KMS-11 (cell line): ENCODE data around the gene TMPRSS13.

Experiments
- H2AFZ ChIP-seq: fragments of 200-600 bp; sonication (generic); 2 replicates; pipeline ENCODE4 v1.6.1; 2016; ENCODE audit warnings: antibody characterized with exemption, mixed run types, low read depth
- H3K27ac ChIP-seq: fragments of 200-600 bp; sonication (generic); 2 replicates; pipeline ENCODE4 v1.6.1; 2016; ENCODE audit warnings: mild to moderate bottlenecking, mixed run types
- H3K27me3 ChIP-seq: fragments of 200-600 bp; sonication (generic); 2 replicates; pipeline ENCODE4 v1.6.1; 2017; ENCODE audit warnings: mild to moderate bottlenecking, low read depth, mixed run types, moderate library complexity; ENCODE audit not compliant: insufficient read depth
- H3K36me3 ChIP-seq: fragments of 200-600 bp; sonication (generic); 2 replicates; pipeline ENCODE4 v1.6.1; 2017; ENCODE audit warnings: mild to moderate bottlenecking, mixed run types; ENCODE audit not compliant: insufficient read depth
- H3K4me1 ChIP-seq: fragments of 200-600 bp; sonication (generic); 2 replicates; pipeline ENCODE4 v1.6.1; 2016; ENCODE audit warnings: mild to moderate bottlenecking, low read depth, mixed run types; ENCODE audit not compliant: poor library complexity, severe bottlenecking
- H3K4me2 ChIP-seq: fragments of 200-600 bp; sonication (generic); 2 replicates; pipeline ENCODE4 v1.7.0; 2016; ENCODE audit warnings: mild to moderate bottlenecking, mixed run types
- H3K4me3 ChIP-seq: fragments of 200-600 bp; sonication (generic); IDR thresholded peaks from 2 replicates; pipeline ENCODE4 v1.6.1; 2017; ENCODE audit warnings: low read depth, low read length, mixed read lengths; ENCODE audit not compliant: insufficient read depth
- H3K79me2 ChIP-seq: fragments of 200-600 bp; sonication (generic); 2 replicates; pipeline ENCODE4 v1.6.1; 2016; ENCODE audit warnings: low read depth, mixed run types; ENCODE audit not compliant: insufficient read depth
- H3K9ac ChIP-seq: fragments of 200-600 bp; sonication (generic); 2 replicates; pipeline ENCODE4 v1.6.1; 2016; ENCODE audit warnings: mild to moderate bottlenecking, mixed run types
- H4K20me1 ChIP-seq: fragments of 200-600 bp; sonication (generic); 2 replicates; pipeline ENCODE4 v1.6.1; 2016; ENCODE audit warnings: mild to moderate bottlenecking, mixed run types; ENCODE audit not compliant: insufficient read depth
- TF ChIP-seq, protein P1 (sequence below): fragments of 200-600 bp; sonication (generic); conservative IDR thresholded peaks from 2 replicates; pipeline ENCODE4 v1.6.1; 2017; ENCODE audit warnings: low read depth, mild to moderate bottlenecking, antibody characterized with exemption, low read length, moderate library complexity, mixed read lengths

TMPRSS13 gene

DNA sequence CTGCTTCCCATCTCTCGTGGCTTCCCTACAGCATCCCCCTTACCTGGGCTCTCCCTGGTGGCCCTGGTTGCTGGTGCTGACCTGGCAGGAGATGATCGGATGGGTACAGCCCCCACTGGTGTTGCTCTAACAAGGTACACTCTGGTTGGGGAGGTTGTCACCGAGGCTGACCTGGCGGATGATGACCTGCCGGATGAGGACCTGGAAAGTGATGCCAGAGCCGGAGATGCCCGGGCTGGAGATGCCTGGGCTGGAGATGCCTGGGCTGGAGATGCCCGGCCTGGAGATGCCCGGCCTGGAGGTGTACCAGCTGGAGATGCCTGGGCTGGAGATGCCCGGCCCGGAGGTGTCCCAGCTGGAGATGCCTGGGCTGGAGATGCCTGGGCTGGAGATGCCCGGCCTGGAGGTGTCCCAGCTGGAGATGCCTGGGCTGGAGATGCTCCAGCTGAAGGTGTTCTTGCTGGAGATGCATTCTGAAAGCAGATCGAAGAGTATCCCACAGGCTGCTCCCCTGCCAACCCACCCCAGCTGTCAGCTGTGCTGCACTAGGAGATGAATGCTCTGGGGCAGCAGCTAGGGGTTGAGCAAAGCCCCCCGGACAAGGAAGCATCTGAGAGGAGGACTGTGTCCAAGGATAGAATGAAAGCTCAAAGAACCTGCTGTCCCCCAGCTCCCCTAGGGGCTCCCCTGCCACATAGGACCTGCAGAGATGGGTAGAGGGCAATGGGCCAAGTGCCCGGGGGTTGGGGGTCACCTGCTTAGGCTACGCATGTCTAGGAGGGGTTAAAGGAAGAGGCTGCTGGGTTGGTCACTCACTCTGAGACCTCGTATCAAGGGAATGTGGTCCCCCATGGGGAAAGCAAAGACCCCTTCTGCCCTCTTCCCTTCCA is 10.6 kb downstream of the TMPRSS13 start:
- Histone ChIP-seq H3K9ac (no peak overlapping the region), H3K4me2 (no peak overlapping the region)
- TF ChIP-seq, protein P1, sequence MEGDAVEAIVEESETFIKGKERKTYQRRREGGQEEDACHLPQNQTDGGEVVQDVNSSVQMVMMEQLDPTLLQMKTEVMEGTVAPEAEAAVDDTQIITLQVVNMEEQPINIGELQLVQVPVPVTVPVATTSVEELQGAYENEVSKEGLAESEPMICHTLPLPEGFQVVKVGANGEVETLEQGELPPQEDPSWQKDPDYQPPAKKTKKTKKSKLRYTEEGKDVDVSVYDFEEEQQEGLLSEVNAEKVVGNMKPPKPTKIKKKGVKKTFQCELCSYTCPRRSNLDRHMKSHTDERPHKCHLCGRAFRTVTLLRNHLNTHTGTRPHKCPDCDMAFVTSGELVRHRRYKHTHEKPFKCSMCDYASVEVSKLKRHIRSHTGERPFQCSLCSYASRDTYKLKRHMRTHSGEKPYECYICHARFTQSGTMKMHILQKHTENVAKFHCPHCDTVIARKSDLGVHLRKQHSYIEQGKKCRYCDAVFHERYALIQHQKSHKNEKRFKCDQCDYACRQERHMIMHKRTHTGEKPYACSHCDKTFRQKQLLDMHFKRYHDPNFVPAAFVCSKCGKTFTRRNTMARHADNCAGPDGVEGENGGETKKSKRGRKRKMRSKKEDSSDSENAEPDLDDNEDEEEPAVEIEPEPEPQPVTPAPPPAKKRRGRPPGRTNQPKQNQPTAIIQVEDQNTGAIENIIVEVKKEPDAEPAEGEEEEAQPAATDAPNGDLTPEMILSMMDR = no peak

DNA sequence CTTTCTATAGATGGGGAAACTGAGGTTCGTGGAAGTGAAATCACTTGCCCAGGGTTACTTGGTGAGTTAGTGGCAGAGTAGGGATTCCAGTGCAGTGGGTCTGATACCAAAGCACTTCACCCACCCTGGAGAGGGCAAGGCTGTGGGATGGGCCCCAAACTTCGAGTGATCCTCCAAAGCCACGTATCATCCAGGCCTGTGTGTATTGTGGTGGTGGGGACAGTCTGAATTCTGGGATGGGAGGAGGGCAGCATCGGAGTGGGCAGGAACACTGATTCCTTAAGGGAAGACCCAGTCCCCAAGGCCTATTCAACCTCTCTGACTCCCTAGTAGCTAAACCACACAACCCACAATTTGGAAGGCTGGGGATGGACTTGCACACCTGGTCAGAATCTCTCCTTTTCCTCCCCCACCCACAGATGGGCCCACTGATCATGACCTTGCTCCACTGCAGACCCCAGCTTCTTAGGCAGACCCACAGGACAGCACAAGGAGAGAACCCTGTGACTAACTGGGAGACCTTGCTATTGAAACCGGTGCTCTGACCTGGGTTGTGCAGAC is 11.5 kb downstream of the TMPRSS13 start:
- Histone ChIP-seq H3K79me2 (no peaks in the 10 kb centered on the region), H3K9ac (no peak overlapping the region), H3K27ac (no peak overlapping the region), H3K27me3 (no peaks in the 10 kb centered on the region), H3K4me3 (no peak overlapping the region), H3K36me3 (no peaks in the 10 kb centered on the region), H2AFZ (no peak overlapping the region), H3K4me2 (no peak overlapping the region), H3K4me1 (no peaks in the 10 kb centered on the region), H4K20me1 (no peaks in the 10 kb centered on the region)
- TF ChIP-seq, protein P1 = no peak

More for the DNA sequence above, 10.6 kb downstream of the TMPRSS13 start:
- Histone ChIP-seq H2AFZ (no peak overlapping the region), H4K20me1 (no peaks in the 10 kb centered on the region), H3K79me2 (no peaks in the 10 kb centered on the region), H3K27ac (no peak overlapping the region), H3K4me1 (no peaks in the 10 kb centered on the region), H3K36me3 (no peaks in the 10 kb centered on the region), H3K4me3 (no peak overlapping the region), H3K27me3 (no peaks in the 10 kb centered on the region)

DNA sequence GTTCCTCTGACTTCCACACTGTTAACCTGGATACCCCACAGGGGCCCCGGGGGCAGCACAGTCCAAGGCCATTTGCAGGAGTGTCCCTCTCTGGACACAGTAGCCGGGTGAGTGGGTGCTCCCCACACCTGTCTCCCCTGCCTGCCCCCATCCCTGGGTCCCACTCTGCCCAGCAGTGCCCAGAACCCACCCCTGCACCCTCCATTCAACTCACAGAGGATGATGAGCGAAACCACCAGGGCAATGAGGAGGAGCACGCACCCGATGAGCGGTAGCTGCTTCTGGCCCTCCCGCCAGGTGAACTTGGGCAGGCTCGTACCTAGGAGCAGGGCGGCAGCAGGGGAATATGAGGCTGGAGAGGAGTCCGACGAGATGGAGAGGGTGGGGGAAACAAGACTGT is 12.2 kb downstream of the TMPRSS13 start:
- H3K36me3 ChIP-seq = no peaks in the 10 kb centered on the region

DNA sequence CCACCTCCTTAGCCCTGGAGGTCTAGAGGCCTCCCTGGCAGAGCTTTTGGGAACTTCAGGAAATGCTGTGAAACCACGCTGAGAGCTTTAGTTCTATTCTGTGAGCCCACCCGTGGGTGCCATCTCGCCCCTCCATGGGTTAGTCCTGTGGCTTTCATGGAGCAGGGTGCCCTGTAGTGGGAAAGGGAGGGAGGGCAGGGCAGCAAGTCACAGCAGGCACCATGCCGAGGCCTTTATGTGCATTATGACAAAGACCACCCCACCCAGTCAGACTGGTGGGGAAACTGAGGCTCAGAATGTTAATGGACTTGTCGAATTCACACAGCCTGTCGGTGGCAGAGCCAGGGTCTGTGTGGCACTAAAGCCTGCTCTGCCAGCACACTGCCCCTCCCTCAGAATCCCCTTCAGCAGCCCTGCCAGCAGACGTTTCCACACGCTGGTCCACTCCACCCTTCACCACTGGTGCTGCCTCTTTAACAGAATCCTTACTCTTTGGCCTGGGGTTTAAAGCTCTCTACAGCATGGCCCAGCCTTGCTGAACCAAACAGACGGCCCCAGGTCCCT is 13.4 kb downstream of the TMPRSS13 start:
- no peaks in the 10 kb centered on the region for H4K20me1 ChIP-seq
- no peak overlapping the region for H3K9ac ChIP-seq
- H3K36me3 ChIP-seq = no peaks in the 10 kb centered on the region
- TF ChIP-seq, protein P1 = no peak
- H3K4me2 ChIP-seq = no peak overlapping the region
- H2AFZ ChIP-seq = no peak overlapping the region
- no peaks in the 10 kb centered on the region for H3K79me2 ChIP-seq
- H3K4me3 ChIP-seq = no peak overlapping the region
- no peaks in the 10 kb centered on the region for H3K4me1 ChIP-seq
- no peaks in the 10 kb centered on the region for H3K27me3 ChIP-seq
- H3K27ac ChIP-seq = no peak overlapping the region

More for the DNA sequence above, 12.2 kb downstream of the TMPRSS13 start:
- H4K20me1 ChIP-seq = no peaks in the 10 kb centered on the region
- no peak overlapping the region for H3K4me3 ChIP-seq
- no peaks in the 10 kb centered on the region for H3K4me1 ChIP-seq
- H3K4me2 ChIP-seq = no peak overlapping the region
- no peaks in the 10 kb centered on the region for H3K27me3 ChIP-seq
- no peak overlapping the region for H3K9ac ChIP-seq
- H3K27ac ChIP-seq = no peak overlapping the region
- H2AFZ ChIP-seq = no peak overlapping the region
- TF ChIP-seq, protein P1 = no peak
- H3K79me2 ChIP-seq = no peaks in the 10 kb centered on the region
